ENCODE data around the gene CELF2.

GRCh38 chr10:11153766-11154165 is 136.1 kb downstream of the CELF2 start:
- no peak for TF ChIP-seq POLR2AphosphoS5 (IDR thresholded peaks at IDR 0.05; ENCODE audit: low read depth, low read length)
- TF ChIP-seq SIN3A (IDR thresholded peaks at IDR 0.05; ENCODE audit: borderline replicate concordance, insufficient read depth, low read length) = no peak
- TF ChIP-seq TAF1 (IDR thresholded peaks at IDR 0.05; ENCODE audit: borderline replicate concordance, insufficient read depth, low read length) = no peak
- TF ChIP-seq REST (IDR thresholded peaks at IDR 0.05; ENCODE audit: insufficient read depth in 1 of 2, low read depth in 2 of 2, low read length in 2 of 2) = no peak

All from PFSK-1 (cell line).